GM10248 (cell line): Measurements from ENCODE around the gene GPR156.

ENCODE experiments used
- CTCF ChIA-PET: fragments of 300-600 bp; sonication (Branson Sonifier 250); formaldehyde crosslinking; extraction: SDS; loops from one replicate; lab custom pipeline; 2021; ENCODE audit warnings: antibody characterized with exemption; lab: Yijun Ruan, JAX
- POLR2A ChIA-PET: fragments of 350-650 bp; sonication (Branson Sonifier 250); formaldehyde crosslinking; extraction: SDS; loops from one replicate; lab custom pipeline; 2020; ENCODE audit warnings: antibody characterized with exemption; lab: Yijun Ruan, JAX
- DNase-seq: peaks from one replicate; pipeline ENCODE4 v3.0.0; 2012; ENCODE audit errors: extremely low spot score
- CTCF ChIP-seq: IDR thresholded peaks from 2 replicates; pipeline ENCODE4 v1.5.1; 2012; ENCODE audit warnings: mild to moderate bottlenecking, low read depth; ENCODE audit errors: extremely low read depth, missing control alignments, control extremely low read depth

Gene GPR156

GRCh38 chr3:120311863-120312794, 27.1 kb upstream of the GPR156 start:
- no peak for DNase-seq
- POLR2A ChIA-PET = no interaction called here
- CTCF ChIA-PET = no interaction called here
- no peak for TF ChIP-seq CTCF

- CTCF ChIA-PET = interaction anchor here (1.7 kb wide), 1 partner anchor 10 kb away, joined by 3 read pairs; no protein-coding TSS in a partner anchor
- no peak for TF ChIP-seq CTCF
- DNase-seq = no peak
- POLR2A ChIA-PET = no interaction called here
Measured at GRCh38 chr3:120306519-120307455, 21.8 kb upstream of the GPR156 start.

GRCh38 chr3:120304616-120305015, 19.6 kb upstream of the GPR156 start:
- CTCF ChIA-PET = interaction anchor here (1.2 to 1.4 kb wide), 2 partner anchors 26 to 113 kb away, joined by 3 to 4 read pairs; no protein-coding TSS in a partner anchor
- POLR2A ChIA-PET = no interaction called here
- no peak for TF ChIP-seq CTCF
- no peak for DNase-seq

GRCh38 chr3:120302361-120302760, 17.3 kb upstream of the GPR156 start:
- ChIA-PET POLR2A (no interaction called here), CTCF (no interaction called here)
- DNase-seq = no peak

GRCh38 chr3:120300971-120301370, 15.9 kb upstream of the GPR156 start:
- no peak for DNase-seq
- ChIA-PET POLR2A (no interaction called here), CTCF (interaction anchor here (0.8 to 1.8 kb wide), 3 partner anchors 8 to 22 kb away, joined by 3 to 5 read pairs (median 4); no protein-coding TSS in a partner anchor)
- no peak for TF ChIP-seq CTCF

More at GRCh38 chr3:120302361-120302760, 17.3 kb upstream of the GPR156 start:
- no peak for TF ChIP-seq CTCF

- TF ChIP-seq CTCF = no peak
- CTCF ChIA-PET = interaction anchor here (1.5 to 1.8 kb wide), 2 partner anchors 10 to 23 kb away, joined by 4 to 5 read pairs; no protein-coding TSS in a partner anchor
- POLR2A ChIA-PET = no interaction called here
- DNase-seq = no peak
Measured at GRCh38 chr3:120299403-120299802, 14.4 kb upstream of the GPR156 start.
